HG03280 (cell line): ENCODE results near the gene FAM53A.

Experiments used
- ATAC-seq: cut with Tn5 transposase; IDR thresholded peaks from one replicate; pipeline ENCODE4 v1.9.1; 2021; ENCODE audit warnings: mild to moderate bottlenecking, moderate library complexity; ENCODE audit not compliant: unreplicated experiment

The FAM53A gene

GRCh38 chr4:1625600-1626138 is 58.4 kb downstream of the FAM53A start:
- no peak for ATAC-seq

GRCh38 chr4:1624519-1624910 is 59.6 kb downstream of the FAM53A start:
- ATAC-seq: no peak

GRCh38 chr4:1623821-1624518 is 60.1 kb downstream of the FAM53A start:
- ATAC-seq: no peak

GRCh38 chr4:1623400-1623799 is 60.7 kb downstream of the FAM53A start:
- no peak for ATAC-seq

DNA sequence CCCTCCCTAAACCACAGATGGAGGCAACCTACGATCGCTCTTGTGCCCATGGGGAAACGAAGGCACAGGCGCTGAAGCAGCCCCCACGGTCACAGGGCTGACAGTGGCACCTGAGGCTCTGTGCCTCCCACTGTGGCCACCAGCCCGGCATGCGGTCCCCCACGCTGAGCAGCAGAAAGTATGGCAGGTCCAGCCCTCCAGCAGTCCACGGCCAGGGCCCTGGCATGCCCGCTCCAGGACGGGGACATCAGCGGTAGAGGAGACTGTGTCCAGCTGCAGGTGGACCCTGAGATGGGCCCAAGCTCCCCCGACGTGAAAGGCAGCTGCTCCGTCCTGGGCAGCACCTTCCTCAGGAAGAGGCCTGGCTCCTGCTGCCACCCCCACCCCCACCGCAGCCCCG is 61.2 kb downstream of the FAM53A start:
- no peak for ATAC-seq

DNA sequence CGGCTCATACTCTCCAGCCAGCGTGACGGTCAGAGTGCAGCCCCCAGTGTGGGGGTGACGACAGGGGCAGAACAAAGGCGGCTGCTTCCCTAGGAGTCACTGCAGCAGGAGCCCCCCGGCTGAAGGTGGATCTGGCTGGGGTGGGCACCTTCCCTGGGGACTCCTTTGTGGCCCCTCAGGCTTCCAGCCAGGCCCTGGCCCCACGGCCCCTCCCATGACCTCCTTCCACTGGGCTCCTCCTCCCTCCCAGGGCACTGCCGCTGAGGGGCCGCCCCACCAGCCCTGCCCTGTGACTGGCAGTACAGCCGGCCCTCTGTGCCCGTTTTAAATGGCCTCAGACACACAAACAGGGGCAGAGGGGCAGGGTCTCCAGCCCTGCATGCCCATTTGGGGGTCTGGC is 61.9 kb downstream of the FAM53A start:
- ATAC-seq: no peak

DNA sequence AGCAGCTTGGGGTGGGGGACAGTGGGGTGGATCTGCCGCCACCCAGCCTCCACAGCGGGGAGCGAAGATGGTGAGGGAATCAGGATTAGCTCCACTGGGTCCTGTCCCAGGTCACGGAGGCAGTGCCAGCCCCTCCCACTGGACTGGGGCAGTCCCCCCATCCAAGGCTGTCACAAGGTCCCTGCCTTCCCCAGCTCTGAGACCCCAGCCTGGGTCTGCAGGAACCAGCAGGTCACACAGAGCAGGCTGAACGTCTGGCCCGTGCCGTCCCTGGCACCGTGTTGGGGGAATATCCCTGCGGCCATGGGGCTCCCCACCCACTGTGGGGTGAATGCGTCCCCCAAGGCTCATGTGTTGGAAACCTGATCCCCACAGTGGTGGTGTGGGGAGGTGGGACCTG is 62.6 kb downstream of the FAM53A start:
- no peak for ATAC-seq

DNA sequence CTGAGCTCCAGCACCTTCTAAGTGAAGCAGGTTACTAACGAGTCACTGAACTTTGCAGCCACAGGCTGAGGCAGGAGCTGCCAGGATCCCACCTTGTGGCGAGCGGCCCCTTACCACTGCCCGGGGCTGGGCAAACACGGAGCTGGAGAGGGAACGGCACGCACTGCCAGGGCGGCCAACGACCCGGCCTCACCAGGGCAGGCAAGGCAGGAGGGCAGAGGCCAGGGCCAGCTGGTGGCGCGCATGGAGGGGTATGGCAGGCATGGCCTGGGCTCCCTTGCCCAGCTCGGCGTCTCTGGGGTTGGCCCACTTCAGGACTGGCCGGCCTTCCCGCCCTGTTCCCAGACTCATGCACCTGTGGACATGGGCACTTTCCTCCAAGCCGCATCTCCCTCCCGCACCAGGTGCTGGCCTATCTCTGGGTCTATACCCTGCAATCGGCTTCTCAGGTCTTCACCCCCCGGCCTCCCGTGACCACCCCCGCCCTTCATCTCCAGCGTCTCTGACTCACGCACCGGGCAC is 64.9 kb downstream of the FAM53A start:
- ATAC-seq: no peak

DNA sequence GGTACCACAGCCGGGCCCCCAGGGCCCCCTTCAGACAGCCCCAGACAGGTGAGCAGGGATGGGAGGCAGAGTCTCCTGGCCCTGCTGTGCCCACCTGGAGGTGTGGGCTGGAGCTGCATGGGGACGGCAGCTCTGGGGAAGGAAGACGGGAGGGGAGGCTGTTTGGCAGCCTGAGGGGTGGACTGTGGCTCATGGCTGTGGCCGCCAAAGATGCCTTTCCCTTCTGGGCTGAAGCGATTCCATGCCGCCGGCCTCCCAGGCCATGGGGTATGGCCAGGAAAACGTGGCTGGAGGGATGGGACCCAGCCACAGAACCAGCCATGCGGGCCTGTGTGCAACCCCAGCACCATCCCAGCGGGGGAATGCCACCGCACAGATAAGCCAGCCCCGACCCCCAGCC is 65.7 kb downstream of the FAM53A start:
- ATAC-seq: no peak

DNA sequence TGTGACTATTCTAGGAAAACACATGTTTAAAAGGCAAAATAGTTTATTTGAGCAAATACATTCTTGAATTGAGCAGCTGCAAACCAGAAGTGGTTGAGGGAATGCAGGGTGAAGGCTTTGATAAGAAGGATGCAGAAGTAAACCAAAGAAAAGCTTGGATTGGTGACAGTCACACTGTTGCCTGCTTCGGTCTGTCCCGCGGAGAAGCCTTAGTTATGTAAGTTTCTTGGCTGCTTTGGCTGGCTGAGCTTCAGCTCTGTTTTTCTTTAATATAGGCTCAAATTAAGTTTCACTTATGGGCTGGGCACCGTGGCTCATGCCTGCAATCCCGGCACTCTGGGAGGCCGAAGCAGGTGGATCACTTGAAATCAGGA is 67.6 kb downstream of the FAM53A start:
- ATAC-seq: no peak

GRCh38 chr4:1615786-1616556 is 68.1 kb downstream of the FAM53A start:
- no peak for ATAC-seq

DNA sequence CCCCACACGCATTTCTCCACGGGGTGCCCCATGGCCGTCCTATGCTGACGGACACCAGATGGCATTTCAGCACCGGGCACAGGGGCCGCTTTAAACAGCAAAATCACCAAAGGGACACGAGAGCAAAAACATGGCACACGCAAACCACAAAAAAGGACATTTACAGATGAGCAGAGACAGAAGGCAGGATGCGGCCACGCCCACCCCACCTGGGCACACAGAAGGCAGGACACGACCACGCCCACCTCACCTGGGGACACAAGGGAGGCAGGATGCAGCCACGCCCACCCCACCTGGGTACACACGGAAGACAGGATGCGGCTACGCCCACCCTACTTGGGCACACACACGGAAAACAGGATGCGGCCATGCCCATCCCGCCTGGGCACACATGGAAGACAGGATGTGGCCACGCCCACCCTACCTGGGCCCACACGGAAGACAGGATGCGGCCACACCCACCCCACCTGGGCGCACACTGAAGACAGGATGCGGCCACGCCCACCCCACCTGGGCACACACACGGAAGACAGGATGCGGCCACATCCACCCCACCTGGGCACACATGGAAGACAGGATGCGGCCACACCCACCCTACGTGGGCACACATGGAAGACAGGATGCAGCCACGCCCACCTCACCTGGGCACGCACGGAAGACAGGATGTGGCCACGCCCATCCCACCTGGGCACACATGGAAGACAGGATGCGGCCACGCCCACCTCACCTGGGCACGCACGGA is 69.1 kb downstream of the FAM53A start:
- ATAC-seq: no peak

DNA sequence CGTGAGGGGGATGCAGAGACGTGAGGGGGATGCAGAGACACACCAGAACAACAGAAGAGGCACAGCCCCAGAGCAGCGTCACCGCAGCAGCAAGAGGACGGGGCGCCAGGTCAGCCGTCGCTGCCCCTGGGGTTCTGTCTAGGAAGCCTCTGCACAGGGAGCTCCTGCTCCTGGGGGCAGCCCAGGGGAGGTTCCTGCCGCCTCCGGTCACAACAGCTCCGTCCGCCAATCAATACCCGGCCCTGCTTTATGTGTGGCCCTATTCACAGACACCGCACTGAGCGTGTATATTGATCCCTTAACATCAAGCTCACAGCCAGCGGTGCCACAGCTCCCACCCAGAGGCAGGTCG is 69.6 kb downstream of the FAM53A start:
- no peak for ATAC-seq

GRCh38 chr4:1614049-1614448 is 70.1 kb downstream of the FAM53A start:
- ATAC-seq: no peak

DNA sequence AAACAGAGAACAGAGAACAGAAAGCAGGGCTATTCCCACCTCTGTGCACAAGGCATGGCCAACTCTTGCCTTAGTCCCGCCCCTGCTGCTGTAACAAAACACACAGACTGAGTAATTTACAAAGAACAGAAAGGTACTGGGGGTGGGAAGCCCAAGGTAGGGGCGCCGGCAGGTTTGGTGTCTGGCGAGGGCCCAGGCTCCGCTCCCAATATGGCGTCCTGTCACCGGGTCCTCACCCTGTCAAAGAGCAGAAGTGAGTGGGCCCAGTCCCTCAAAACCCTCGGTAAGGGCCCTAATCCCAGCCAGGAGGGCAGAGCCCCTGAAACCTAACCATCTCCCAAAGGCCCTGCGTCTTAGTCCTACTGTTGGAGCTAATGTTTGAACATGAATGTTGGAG is 71.0 kb downstream of the FAM53A start:
- ATAC-seq: no peak

- no peak for ATAC-seq
These were observed 71.6 kb downstream of the FAM53A start for GRCh38 chr4:1612278-1613098.

GRCh38 chr4:1611501-1611870 is 72.6 kb downstream of the FAM53A start:
- ATAC-seq: no peak

GRCh38 chr4:1610791-1611500 is 73.2 kb downstream of the FAM53A start:
- ATAC-seq: no peak

- no peak for ATAC-seq
These were observed 74.0 kb downstream of the FAM53A start for GRCh38 chr4:1609901-1610790.
